NCI-H345 treated with DMSO at 0.1 percent for 48 hours (cell line): ENCODE results near the gene ATG5.

Experiments
- DNase-seq: peaks from one replicate; lab custom pipeline; 2025; ENCODE audit not compliant: unreplicated experiment; lab: John Stamatoyannopoulos, UW

ATG5 gene

DNA sequence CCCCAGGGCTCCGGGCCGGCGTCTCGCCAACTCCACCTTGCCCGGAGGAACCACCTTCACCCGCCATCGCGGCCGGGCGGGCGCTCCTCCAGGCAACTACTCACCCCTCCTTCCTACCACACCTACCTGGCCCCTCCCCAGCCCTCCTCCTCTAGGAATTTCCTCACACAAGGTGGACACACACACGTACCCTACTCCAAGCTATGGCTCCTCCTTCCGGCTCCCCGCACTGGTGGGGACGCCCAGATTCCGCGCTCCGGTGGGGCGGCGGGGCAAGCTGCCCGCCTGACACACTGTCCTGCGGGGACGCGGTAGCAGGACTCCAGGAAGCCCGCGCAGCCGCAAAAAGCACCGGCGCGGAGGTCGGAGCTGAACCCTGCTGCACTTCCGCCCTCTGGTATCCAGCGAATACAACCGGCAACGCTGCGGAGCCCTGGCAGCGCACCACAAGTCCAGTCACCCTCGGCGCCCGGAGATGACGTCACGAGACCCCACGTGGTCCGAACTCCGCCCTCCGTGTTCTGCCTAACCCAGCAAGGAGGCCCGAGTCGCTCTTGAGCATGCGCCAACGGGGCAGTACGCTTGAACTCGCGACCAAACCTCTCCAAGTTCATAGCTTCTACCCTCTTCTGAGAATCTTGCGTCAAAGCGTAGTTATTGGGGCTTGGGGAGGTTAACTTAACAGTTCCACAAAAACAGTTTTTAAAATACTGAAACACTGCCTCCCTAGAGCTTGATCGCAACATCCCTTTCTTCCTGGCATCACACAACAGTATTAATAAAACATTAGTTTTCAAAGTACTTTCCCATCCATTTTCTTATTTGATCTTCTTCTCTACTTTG is at the start of gene ATG5:
TSS of gene ATG5 (minus strand) at position 425 of the 843 bp plus-strand sequence. CDS start 9,552 bp downstream, outside the sequence.
- peak; percentile 95 for DNase-seq

DNA sequence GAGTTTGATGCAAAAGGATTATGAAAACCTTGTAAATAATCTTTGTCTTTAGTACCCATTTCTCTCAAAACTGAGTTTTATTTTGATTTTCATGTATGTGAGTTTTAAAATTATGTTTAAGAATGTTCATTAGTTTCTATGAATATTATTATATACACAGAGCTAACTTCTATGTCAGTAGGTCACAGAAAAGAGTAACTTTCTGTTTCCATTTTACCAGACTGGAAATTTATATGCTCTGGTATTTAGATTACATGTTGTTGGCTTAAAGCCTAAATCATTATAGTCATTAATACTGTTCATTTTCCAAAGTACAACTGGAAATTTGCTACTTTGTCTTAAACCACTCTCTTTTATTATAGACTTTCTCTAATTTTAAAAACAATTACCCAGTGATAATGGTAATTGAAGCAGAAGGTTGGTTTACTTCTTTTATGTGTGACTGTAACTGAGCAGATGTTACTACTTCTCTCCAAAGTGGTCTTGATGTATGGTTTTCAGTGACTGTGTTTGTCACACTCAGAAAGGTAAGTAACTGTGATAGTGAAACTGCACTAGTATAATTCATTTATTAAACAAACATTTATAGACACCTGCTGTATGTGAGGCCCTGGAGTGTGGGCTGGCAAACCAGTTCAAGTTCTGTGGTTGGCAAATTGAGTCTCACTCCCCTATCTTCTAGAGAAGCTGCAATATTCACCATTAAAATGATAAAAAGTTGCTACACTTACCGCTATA is 48.1 kb upstream of the ATG5 start:
- DNase-seq = no peak

DNA sequence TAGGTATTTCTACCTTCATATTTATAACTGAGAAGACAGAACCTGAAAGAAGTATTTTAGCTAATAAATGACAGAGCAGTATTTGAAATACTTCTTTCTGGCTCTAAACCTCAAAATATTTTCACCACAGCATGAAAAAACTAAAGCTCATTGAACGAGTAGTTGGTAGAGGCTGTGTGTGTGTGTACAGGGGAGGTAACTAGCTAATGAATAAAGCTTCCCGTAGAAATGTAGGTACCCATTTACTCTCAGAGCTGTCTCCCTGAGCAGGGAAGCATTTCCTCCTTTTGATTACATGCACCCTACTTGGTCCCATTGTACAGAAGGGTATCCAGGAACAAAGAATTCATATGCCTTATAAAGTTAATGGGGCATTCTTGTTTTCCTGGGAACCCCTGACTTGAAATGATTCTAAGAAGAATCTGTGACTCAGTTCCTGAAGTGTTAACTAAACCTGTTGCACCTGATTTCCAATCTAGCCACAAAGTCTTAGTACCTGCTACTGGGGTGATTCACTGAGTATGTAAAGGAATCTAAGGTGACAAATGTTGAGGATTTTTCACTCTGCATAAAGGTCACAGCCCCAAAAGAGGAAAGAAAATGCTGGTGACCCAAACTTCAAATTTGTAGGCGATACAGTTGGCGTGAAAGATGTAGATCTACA is 47.4 kb upstream of the ATG5 start:
- DNase-seq = no peak

- no peak for DNase-seq
Measured at GRCh38 chr6:106370639-106371038, 45.1 kb upstream of the ATG5 start.

DNA sequence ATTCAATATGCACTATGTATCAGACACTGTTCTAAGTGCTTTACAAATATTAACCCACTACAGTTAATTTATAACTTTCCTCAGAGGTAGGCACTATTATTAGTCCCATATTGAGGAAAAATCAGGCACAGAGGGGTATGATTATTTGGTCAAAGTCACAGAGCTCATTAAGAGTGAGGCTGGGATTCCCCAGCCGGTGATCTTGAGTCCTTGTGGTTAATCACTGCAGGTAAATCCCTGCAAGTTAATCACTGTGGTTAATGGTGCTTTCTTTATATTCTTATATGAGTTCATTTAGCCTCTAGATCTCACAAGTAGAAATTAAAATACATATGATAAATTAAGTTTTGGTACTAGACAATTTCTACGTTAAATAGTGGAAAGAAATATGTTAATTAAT is 44.2 kb upstream of the ATG5 start:
- DNase-seq = no peak

GRCh38 chr6:106363401-106364138 is 38.0 kb upstream of the ATG5 start:
- DNase-seq = no peak

GRCh38 chr6:106360989-106361430 is 35.5 kb upstream of the ATG5 start:
- DNase-seq = peak; percentile 13

DNA sequence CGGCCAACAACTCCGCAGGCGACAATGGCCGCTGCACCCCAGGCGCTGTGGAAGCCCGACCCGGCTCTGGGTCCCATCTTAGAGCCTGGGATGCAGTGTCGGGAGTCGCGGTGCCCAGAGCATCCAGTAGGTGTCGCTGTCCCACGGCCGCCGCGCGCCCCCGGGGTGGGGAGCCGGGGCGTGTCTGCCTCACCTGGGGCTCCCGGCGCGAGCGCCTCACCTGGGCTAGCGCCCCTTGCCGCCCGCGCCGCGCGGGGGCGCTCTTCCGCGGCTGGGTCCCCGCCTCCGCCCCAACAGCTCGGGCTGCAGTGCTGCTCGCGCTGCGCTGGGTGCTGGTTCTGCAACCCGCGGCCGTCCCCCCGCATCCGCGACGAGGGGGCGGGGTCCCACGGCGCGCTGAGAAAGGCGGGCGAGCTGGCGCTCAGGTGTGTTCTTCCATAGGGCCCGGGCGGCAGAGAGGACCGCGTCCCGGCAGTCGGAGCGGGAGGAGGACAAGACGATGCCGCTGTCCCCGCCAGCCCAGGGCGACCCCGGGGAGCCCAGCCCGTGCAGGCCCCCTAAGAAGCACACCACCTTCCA is 34.9 kb upstream of the ATG5 start, which contains the start of gene CRYBG1:
TSS of gene CRYBG1 (plus strand) at position 308 of the 579 bp plus-strand sequence. CDS start at position 500, 192 bp downstream.
- DNase-seq = peak; percentile 84

DNA sequence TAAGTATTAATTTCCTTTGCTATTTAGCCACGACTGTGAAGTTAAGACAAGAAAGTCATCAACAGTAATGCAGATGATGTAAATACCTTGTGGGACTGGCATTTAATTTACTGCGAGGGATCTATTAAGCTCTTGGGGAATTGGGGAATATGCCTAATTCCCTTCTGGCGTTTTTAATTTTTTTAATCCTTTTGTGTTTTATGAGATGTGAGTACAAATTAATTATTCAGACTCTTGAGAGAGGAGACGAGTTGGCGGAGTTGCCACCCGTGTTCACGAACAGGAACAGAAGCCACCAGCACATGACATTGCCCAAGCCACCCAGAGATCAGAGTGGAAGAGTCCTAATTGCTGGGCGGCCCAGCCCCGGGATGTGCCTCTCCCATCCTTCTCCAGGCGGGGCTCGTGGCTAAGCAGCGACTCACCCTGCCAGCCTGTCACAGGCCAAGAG is 34.4 kb upstream of the ATG5 start:
- DNase-seq = no peak

DNA sequence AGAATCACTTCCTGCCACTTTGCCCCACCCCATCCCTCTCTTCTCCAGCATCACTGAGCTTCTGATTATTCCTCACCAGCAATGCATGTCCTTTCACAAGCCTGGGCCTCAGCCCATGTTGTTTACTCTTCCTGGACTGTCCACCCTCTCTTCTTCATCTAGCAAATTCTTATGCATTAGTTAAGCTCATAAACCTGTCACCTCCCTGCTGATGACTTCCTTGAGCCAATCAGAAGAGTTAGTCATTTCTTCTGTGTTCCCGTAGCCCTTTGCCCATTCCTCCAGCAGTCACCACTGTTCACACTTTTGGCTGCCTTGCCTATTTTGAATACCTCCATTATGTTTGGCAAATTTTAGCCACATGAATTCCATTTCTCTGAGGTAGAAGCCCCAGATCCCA is 30.8 kb upstream of the ATG5 start:
- no peak for DNase-seq

DNA sequence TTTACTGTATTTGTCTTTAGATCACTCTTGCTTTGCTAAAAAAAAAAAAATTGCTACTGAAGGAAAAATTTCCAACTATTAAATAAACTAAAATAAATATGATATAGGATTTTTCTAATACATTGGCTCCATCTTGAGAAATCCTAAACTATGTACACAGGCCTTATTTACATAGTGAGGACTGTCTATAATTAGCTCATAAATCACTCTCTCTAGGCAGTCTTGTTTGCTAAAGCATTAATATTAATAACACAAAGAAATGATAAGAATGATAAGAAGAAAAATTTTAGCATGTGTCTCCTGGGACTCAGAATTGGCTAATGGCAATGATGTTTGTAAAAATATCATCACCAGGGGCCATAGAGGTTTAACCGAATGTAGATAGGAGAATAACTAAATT is 21.7 kb upstream of the ATG5 start:
- DNase-seq = no peak

GRCh38 chr6:106339334-106340029 is 13.9 kb upstream of the ATG5 start:
- peak; percentile 76 for DNase-seq

DNA sequence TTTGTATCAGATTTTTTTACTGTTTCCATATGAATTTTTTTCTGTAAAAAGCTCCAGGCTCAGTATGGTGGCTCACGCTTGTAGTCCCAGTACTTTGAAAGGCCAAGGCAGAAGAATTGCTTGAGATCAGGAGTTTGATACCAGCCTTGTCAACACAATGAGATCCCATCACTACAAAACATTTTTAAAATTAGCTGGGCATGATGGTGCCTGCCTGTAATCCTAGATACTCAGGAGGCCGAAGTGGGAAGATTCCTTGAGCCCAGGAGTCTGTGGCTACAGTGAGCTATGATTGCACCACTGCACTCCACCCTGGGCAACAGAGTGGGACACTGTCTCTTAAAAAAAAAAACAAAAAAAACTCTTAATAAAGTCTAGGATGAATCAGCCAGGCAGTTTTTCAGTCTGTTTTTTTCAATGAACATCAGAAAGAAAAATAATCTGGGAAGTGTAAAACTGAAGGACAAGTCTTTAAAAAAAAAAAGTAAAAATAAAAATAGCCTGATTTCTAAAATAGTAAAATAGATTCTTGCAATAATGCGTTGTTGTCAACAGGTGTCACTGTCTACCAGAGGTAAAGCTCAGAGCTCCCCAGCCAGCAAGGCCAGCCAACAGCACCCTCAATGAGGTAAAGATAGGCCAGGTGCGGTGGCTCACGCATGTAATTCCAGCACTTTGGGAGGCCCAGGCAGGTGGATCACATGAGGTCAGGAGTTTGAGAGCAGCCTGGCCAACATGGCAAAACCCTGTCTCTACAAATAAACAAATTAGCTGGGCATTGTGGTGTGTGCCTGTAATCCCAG is 9.3 kb upstream of the ATG5 start:
- peak; percentile 50 for DNase-seq

DNA sequence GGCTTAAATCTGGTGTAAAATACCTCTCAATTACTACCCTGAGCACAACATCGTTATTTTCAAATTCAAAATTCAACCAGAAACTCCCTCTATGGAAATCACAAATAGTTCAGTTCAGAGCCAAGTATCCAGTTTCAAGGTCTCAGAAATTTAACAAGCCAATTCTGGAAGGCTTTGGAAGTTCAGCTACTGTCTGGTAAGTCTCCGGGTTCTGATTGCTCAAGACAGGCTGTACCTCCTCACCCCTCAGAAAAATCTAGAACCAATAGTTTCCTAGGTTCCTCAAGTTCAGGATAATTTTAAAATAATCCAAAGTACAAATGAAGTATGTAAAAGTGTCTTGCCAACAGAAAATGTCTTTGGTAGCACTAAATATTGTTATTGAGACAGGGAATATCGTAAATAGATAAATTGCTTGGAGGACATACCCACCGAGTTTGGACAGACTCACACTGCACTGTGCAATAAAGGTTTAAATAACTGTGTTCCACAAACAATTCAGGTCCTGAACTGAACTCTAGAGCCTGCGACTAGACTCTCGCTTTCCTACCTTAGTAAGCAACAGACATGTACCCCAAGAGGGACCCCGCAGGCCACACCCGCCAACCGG is 729 bp downstream of the ATG5 start:
- DNase-seq = no peak

DNA sequence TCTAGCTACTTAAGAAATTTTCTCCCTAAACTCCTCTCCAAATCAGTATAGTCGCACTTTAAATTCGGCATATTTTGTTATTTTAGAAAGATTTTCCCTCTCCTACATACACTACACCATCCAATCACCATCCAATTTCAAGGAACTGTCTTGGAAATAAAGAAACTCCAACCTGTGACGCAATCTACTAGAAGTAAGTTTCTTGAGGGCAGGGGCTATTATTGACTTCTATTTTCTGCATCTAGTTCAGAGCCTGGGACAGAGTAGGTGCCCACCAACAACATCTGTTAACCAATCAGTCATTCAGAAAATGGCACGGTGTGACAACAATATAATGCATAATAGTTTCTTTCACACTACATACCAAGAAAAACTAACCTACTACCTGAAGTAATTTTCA is 3.6 kb downstream of the ATG5 start:
- no peak for DNase-seq

DNA sequence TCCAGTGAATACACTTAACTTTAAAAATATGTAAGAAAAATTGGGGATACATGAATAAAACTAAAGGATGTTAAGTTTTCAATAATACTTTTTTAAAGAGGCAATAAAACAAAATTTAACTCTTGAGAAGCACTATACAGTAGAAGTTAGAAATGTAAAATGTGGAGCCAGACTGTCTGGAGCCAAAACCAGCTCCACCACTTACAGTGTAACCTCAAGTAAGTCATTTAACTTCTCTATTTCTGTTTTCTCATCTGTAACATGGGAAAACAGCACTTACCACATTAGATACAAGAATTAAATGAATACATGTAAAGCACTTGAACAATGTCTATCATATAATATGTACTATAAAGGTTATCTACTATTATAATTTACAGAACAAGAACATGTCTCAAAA is 6.7 kb downstream of the ATG5 start:
- no peak for DNase-seq

- DNase-seq = no peak
Measured at GRCh38 chr6:106318061-106318460, 7.5 kb downstream of the ATG5 start.

GRCh38 chr6:106316375-106316766 is 9.2 kb downstream of the ATG5 start:
- no peak for DNase-seq
